Measurements from ENCODE around the gene CD244.

- TF ChIP-seq POLR2A (IDR thresholded peaks at IDR 0.05) = no peak
- TF ChIP-seq CTCF (IDR thresholded peaks at IDR 0.05) = no peak
Measured at GRCh38 chr1:160882582-160882981, 19.9 kb upstream of the CD244 start.
